ENCODE results near the gene STK11IP. TPM values are rescaled to one million over a fixed set of nuclear protein-coding genes. Genes with fewer than 3 reads are reported as not detected.

STK11IP gene
- total RNA-seq, 1 experiment from 2014 or later = 29.3 TPM

DNA sequence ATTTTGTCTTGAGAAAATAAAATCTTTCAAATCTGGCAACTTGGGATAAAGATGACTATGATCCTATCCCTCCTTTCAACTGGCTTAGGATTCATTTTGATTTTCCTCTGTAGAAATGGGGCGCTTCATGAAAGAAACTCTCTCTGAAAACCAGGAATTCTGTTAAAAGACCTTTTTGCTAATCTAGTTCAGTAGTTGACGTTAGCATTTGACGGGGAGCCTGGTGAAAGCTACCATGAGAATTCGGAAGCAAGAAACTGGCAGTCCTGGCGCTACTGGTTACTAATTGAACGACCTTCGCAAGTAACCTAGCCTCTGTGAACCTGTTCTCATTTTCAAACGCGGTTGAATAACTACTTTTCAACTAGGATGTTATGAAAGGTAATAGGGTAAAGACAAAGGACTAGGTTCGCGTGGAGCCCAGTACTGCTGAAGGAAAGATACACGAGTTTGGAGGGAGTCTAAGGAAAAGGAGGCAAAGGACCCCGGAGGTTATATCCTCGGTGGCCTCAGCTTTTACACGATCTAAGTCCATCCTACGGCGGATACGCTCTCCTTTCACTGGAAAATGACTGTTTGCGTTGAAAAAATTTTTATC is 604 bp upstream of the STK11IP start:
- Mint-ChIP-seq H3K27me3 (ENCODE audit: unreplicated experiment) (no peaks in the 10 kb centered on the region), H3K36me3 (ENCODE audit: insufficient read depth, unreplicated experiment) (peaks cover 20% of the 10 kb centered on the region), H3K27ac (ENCODE audit: unreplicated experiment) (peak overlapping the region; percentile 93), H3K9me3 (ENCODE audit: low read depth, unreplicated experiment) (no peaks in the 10 kb centered on the region), H3K4me1 (ENCODE audit: low read depth, unreplicated experiment) (peaks cover 10% of the 10 kb centered on the region), H3K4me3 (ENCODE audit: low read depth, unreplicated experiment) (peak overlapping the region; percentile 95)
- TF ChIP-seq, protein P1, sequence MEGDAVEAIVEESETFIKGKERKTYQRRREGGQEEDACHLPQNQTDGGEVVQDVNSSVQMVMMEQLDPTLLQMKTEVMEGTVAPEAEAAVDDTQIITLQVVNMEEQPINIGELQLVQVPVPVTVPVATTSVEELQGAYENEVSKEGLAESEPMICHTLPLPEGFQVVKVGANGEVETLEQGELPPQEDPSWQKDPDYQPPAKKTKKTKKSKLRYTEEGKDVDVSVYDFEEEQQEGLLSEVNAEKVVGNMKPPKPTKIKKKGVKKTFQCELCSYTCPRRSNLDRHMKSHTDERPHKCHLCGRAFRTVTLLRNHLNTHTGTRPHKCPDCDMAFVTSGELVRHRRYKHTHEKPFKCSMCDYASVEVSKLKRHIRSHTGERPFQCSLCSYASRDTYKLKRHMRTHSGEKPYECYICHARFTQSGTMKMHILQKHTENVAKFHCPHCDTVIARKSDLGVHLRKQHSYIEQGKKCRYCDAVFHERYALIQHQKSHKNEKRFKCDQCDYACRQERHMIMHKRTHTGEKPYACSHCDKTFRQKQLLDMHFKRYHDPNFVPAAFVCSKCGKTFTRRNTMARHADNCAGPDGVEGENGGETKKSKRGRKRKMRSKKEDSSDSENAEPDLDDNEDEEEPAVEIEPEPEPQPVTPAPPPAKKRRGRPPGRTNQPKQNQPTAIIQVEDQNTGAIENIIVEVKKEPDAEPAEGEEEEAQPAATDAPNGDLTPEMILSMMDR (IDR thresholded peaks at IDR 0.05; ENCODE audit: unreplicated experiment) = no peak
- CTCF ChIA-PET = interaction anchor here (0.7 to 2.1 kb wide), 5 partner anchors 20 to 101 kb away, joined by 3 to 4 read pairs (median 4); partner anchors contain the start of gene OBSL1
- intact Hi-C loops (cut with micrococcal nuclease; ENCODE audit: unreplicated experiment) = loop anchor here (1.0 to 2.0 kb wide), 2 partner anchors 20 to 54 kb away; partner anchors contain the start of gene CHPF
- DNase-seq = no peak
- TSS peak; percentile 95 for BruUV-seq (replicated peaks)

GRCh38 chr2:219598308-219599078 is 836 bp downstream of the STK11IP start:
- BruUV-seq (replicated peaks) = TSS peak; percentile 74
- Mint-ChIP-seq H3K4me1 (ENCODE audit: low read depth, unreplicated experiment) (peaks cover 10% of the 10 kb centered on the region), H3K27ac (ENCODE audit: unreplicated experiment) (peak overlapping the region; percentile 93), H3K27me3 (ENCODE audit: unreplicated experiment) (no peaks in the 10 kb centered on the region), H3K4me3 (ENCODE audit: low read depth, unreplicated experiment) (peak overlapping the region; percentile 95), H3K36me3 (ENCODE audit: insufficient read depth, unreplicated experiment) (peaks cover 29% of the 10 kb centered on the region), H3K9me3 (ENCODE audit: low read depth, unreplicated experiment) (no peaks in the 10 kb centered on the region)
- intact Hi-C loops (cut with micrococcal nuclease; ENCODE audit: unreplicated experiment) = no loop called here
- CTCF ChIA-PET = interaction anchor here (0.6 to 1.1 kb wide), 3 partner anchors 10 to 421 kb away, joined by 3 to 4 read pairs (median 4); no protein-coding TSS in a partner anchor
- DNase-seq = no peak
- TF ChIP-seq, protein P1 (IDR thresholded peaks at IDR 0.05; ENCODE audit: unreplicated experiment) = no peak

GRCh38 chr2:219603771-219604170 is 6.1 kb downstream of the STK11IP start:
- H3K27me3 Mint-ChIP-seq (ENCODE audit: unreplicated experiment) = no peaks in the 10 kb centered on the region
- H3K36me3 Mint-ChIP-seq (ENCODE audit: insufficient read depth, unreplicated experiment) = peaks cover 26% of the 10 kb centered on the region
- no peak overlapping the region for H3K4me3 Mint-ChIP-seq (ENCODE audit: low read depth, unreplicated experiment)
- DNase-seq = no peak
- TF ChIP-seq, protein P1 (IDR thresholded peaks at IDR 0.05; ENCODE audit: unreplicated experiment) = no peak
- intact Hi-C loops (cut with micrococcal nuclease; ENCODE audit: unreplicated experiment) = no loop called here
- H3K27ac Mint-ChIP-seq (ENCODE audit: unreplicated experiment) = no peak overlapping the region
- H3K9me3 Mint-ChIP-seq (ENCODE audit: low read depth, unreplicated experiment) = no peaks in the 10 kb centered on the region
- no peaks in the 10 kb centered on the region for H3K4me1 Mint-ChIP-seq (ENCODE audit: low read depth, unreplicated experiment)
- CTCF ChIA-PET = no interaction called here
- no TSS peak for BruUV-seq (replicated peaks)

DNA sequence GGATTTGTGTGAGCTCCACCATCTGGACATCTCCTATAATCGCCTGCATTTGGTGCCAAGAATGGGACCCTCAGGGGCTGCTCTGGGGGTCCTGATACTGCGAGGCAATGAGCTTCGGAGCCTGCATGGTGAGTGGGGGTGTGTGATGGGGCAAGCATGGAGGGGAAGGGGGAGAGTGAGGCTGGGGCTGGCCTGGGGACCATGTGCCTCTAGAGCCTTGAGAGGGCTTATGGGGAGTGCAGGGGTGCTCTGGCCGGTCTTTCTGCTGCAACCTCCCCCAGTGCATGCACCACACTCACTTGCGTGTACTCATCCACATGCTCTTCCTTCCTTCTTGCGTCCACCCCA is 7.9 kb downstream of the STK11IP start:
- BruUV-seq (replicated peaks) = no TSS peak
- H3K36me3 Mint-ChIP-seq (ENCODE audit: insufficient read depth, unreplicated experiment) = peaks cover 31% of the 10 kb centered on the region
- TF ChIP-seq, protein P1 (IDR thresholded peaks at IDR 0.05; ENCODE audit: unreplicated experiment) = no peak
- CTCF ChIA-PET = no interaction called here
- H3K27ac Mint-ChIP-seq (ENCODE audit: unreplicated experiment) = no peak overlapping the region
- DNase-seq = no peak
- no peaks in the 10 kb centered on the region for H3K4me1 Mint-ChIP-seq (ENCODE audit: low read depth, unreplicated experiment)
- intact Hi-C loops (cut with micrococcal nuclease; ENCODE audit: unreplicated experiment) = no loop called here
- no peak overlapping the region for H3K4me3 Mint-ChIP-seq (ENCODE audit: low read depth, unreplicated experiment)
- no peaks in the 10 kb centered on the region for H3K9me3 Mint-ChIP-seq (ENCODE audit: low read depth, unreplicated experiment)
- H3K27me3 Mint-ChIP-seq (ENCODE audit: unreplicated experiment) = no peaks in the 10 kb centered on the region
